Left cardiac atrium (tissue), 4 donors: ENCODE data around the gene POLA1. TPM values are rescaled to one million over a fixed set of nuclear protein-coding genes. Genes with fewer than 3 reads are reported as not detected.

ENCODE experiments used
- ATAC-seq, 2 donors: fragments of 200-7000 bp; cut with Tn5 transposase; one replicate each; pipeline ENCODE4 v1.9.1; 2020; ENCODE audit warnings: mild to moderate bottlenecking in 2 of 2, moderate library complexity in 2 of 2
- DNase-seq: peaks from one replicate; pipeline ENCODE4 v3.0.0-alpha.2; 2020
- intact Hi-C, 2 donors: fragments of 100-400 bp; cut with DNase I; formaldehyde crosslinking; loops; one replicate each; pipeline versions ENCODE4 v1.14.1 to v1.15.1; 2022 to 2023
- total RNA-seq, 2 donors: library from RNA; stranded (reverse); fragmentation: NEBNext Ultra II Directional; extraction: Animal tissue kit (Norgen Biotek cat#: 25700); gene quantifications; one replicate each; pipeline ENCODE4 v1.2.1, GENCODE V29; 2021
- donor health status: DM: no; HTN: yes; CAD: no.
- donor health status: DM: no; HTN: yes; CAD: no; lungs with severe emphysema.
- donor health status: DM: yes; HTN: yes; CAD: no.
- donor health status: Dilated cardiomyopathy.

POLA1 gene
- total RNA-seq, 2 donors from 2014 or later, result 8.7 to 10.8 TPM

DNA sequence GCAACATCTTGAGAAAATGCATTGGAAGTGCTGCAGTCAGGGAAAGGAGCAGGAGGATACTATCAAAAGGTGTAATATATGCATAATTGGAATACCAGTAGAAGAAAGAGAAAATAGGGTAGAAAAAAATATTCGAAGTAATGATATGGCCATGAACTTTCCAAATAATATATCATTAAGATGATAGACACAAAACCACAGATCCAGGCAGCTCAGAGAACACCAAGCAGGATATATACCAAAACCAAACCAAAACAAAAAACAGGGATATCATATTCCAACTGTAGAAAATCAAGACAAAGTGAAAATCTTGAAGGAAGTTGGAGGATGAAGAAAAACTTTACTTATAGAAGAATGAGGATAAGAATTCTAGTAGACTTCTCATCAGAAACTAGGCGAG lies 9.7 kb upstream of the POLA1 start:
- no peak for ATAC-seq
- no peak for DNase-seq
- intact Hi-C loops, result no loop called here

DNA sequence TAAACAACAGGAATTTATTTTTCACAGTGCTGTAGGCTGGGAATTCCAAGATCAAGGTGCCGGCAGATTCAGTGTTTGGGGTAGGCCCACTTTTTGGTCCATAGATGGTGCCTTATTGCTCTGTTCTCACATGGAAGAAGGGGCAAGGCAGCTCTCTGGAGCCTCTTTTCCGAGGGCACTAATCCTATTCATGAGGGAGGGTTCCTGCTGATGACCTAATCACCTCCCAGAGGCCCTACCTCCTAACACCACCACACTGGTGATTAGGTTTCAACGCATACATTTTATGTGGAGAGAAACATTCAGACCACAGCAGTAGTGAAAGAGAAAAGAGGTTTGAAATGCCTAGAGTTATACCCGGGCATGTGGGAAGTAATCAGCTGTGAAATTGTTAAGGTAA lies 1.4 kb upstream of the POLA1 start:
- DNase-seq (no peak), ATAC-seq (no peak)
- intact Hi-C loops, result no loop called here

DNA sequence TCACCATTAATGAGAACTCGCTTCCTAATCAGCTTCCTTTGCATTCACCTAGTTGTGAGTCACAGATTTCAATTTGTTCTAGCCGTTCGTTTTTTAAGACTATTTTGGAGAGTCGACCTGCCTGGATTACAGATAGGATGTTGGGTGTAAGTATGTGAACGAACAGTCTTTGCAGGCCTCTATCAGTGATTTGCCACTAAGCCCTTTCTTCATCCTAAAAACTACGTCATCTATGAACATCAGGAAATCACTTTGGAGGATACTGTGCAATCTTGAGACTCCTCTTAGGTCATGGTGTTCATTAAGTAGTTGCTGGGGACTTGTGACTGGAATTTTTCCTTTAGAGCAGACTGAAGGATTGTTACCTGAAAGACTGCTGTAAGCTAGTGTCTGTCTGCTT lies 1.1 kb downstream of the POLA1 start:
- intact Hi-C loops, result no loop called here
- ATAC-seq (no peak), DNase-seq (no peak)

DNA sequence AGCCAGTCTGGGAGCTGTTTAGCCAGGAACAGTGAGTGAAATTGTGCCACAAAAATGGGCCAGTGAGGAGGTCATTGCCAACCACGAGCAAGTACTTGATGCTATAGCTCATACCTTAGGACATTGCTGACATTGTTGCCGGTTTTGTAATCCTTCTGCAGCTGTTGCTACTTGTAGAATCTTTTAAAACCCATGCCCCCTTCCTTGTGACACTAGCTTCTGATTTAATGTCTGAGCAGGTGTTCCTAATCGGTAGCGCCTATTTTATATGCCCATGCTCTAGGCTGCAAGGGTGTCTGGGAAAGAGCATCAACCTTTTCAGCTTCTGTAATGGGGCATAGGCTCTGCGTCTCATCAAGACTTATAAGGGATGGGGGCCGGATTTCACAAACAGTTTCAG lies 2.6 kb downstream of the POLA1 start:
- intact Hi-C loops, result no loop called here
- no peak for DNase-seq
- ATAC-seq, result no peak

DNA sequence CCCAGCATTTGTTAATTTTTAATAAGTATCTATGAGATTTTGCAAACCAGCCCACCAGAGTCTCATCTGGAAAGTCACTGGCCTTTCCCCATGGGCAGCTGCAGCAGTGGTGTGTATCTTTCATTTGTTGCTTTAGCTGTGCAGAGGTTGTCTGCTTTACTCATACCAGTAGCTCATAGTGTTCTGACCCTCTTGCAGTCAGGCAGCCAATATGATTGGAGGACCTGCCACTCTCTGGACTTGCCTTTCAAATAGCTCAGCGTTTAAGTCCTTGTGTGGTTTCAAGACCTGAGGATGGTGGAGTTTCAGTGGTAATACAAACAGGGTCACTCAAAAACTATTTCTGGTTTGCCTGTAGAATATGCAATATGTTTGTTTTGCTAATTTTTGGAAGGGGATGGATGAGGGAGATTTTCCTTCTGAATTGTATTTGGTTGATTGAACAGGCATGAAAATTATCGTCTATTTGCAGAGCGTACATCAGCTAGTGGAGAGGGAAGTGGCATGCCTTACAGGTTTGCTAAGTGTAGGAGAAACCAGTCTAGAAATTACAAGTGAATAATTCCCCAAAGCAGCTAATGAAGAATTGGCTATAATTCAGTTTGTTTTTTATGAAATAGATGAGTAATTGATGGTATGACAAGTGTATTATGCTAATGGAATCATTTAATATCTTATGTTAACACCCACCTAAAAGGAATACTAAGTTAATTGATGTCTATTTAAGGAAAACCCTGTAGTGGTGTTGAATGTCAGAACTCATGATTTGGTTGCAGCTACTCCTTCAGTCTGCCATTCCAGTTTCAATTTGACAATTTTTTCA lies 8.9 kb downstream of the POLA1 start:
- ATAC-seq (no peak), DNase-seq (no peak)
- intact Hi-C loops, result no loop called here

DNA sequence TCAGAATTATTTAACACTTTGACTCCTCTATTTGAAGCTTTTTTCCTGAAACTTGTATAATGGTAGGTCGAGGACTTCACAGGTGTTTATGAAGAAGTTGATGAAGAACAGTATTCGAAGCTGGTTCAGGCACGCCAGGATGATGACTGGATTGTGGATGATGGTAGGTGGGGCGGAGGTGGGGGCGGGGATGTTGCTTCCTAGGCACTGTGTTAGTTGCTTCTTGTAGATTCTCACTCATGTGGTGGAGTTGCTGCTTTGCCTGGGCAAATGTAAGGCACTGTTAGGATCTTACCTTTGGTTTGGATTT lies 9.4 kb downstream of the POLA1 start:
- intact Hi-C loops, result no loop called here
- DNase-seq, result no peak
- no peak for ATAC-seq

DNA sequence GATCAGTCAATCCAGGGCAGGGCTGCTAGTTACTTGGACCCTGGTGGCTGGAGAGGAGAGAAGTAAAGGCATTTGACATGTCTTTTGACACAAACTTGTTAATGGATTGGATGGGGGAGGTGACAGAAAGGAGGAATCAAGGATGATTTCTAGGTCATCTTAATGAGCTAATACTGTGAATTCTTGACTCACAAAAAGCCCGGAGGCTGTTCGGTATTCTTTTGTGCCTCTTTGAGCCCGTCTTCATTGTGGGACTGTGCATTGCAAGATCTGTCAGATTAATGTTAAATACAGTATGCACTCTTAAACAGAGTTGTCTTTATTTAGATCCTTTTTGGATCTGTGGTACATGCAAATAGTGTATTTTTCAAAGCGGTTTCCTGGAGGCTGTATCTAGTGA lies 25.1 kb downstream of the POLA1 start:
- no peak for DNase-seq
- intact Hi-C loops, result no loop called here

DNA sequence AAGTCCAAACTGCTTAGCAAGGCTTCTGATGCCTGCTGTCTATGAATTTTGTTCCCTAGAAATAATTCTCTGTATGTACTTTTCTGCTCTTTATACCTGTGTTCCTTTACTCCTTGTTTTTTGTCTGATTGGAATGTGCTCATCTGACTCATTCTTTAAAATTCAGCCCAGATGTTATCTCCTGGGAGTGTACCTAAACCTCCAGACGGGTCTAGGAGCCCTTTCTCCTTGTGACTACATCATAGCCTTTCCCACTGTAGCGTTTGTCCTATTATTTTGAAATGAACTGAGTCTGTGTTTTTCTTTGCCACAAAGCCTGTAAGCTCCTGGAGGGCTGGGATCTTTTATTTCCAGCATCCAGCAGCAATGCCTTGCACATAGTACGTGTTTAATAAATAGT lies 26.3 kb downstream of the POLA1 start:
- intact Hi-C loops, result no loop called here
- DNase-seq (no peak), ATAC-seq (no peak)

More for the DNA sequence above, 25.1 kb downstream of the POLA1 start:
- no peak for ATAC-seq

DNA sequence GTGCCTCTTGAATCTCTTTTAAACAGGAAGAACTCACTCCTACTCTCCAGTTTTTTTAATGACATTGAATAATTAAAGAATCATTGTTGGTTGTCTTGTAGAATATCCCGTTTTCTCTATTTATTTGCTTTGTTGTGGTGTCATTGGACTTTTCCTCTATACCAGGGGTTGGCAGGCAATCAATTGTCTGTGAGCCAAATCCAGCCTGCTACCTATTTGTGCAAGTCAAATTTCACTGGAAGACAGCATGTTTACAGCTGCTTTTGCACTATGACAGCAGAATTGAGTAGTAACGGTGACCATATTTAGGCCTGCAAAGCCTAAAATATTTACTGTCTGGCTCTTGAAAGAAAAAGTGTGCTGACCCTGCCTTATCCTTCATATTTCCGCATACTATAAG lies 34.8 kb downstream of the POLA1 start:
- ATAC-seq (no peak), DNase-seq (no peak)
- intact Hi-C loops, result no loop called here

DNA sequence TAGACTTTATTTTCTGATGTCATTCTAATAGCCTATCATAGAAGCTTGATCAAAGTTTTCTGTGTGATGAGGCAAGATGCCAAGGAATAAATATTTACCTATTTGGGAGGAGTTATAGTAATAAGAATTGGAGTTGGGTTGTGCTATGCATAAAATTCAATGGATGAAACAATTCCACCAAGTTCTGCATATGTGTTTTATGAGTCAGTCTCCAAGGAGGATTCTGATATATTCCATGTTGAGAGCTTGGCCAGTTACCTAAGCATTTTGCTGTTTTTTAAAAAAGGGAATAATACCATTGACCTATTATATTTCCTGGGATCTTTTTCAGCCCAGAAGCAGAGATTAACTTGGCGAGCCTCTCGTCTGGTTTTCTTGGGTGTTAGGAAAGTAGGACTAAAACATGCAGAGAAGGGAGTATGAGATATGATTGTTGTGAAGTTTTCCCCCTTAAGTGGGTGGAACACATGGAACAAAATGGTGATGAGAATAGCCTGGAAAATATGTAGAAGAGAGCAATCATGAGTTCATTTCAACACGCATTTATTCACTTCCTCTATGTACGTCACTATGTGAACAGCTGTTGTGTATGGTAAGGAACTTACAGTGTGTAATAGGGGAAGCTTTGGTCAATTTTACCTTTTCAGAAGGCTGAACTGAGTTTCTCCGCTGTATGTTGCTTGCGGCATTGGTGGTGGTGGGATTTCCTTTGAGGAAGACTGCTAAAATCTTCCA lies 39.2 kb downstream of the POLA1 start:
- ATAC-seq (peak in 1 of 2 donors; percentile 54), DNase-seq (no peak)
- intact Hi-C loops, result no loop called here

DNA sequence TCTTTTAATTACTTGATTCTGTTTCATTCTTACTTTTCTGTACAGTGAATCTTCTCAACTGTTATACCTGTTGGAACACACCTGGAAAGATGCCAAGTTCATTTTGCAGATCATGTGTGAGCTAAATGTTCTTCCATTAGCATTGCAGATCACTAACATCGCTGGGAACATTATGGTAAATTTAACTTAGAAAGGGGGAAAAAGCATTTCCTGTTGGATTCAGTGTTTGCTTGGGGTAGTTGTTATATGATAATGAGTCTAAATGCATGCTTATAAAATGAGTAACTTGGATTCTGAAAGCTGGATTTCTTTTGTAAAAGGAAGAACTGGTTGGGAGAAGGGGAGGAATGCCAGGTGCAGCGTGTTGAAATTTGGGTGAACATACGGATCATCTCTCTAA lies 47.6 kb downstream of the POLA1 start:
- intact Hi-C loops, result no loop called here
- ATAC-seq (no peak), DNase-seq (no peak)

DNA sequence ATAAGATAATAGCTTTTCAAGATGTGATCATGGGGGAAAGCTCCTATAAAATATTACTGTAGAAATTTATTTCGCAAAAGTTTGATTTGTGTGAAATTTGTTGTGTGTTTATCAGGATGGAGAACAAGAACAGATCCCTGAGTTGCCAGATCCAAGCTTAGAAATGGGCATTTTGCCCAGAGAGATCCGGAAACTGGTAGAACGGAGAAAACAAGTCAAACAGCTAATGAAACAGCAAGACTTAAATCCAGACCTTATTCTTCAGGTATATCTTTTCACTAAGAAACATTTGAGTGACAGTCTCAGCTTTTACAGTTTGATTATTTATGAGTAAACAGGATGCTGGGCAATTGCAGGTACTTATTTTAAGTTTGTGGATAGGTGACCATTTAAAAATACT lies 54.5 kb downstream of the POLA1 start:
- ATAC-seq (no peak), DNase-seq (no peak)
- intact Hi-C loops, result no loop called here

DNA sequence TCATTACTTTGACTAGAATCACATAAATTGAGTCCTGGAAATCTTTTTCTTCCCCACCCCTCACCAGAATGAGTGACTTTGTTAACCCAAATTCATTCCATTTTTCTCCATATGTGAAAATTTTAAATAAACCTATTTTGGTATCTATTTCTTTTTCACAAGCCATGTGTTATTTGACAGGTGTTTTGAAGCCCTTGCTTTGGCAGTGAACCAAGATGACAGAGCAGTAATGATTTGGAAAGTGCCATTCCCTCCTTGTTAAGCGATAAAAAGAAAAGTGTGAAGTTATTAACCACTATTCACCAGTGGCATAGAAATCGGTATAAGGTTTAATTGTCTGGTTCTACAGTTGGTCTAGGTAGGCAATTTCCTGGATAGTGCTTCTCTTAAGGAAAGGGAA lies 66.1 kb downstream of the POLA1 start:
- DNase-seq, result no peak
- ATAC-seq, result no peak
- intact Hi-C loops, result no loop called here

DNA sequence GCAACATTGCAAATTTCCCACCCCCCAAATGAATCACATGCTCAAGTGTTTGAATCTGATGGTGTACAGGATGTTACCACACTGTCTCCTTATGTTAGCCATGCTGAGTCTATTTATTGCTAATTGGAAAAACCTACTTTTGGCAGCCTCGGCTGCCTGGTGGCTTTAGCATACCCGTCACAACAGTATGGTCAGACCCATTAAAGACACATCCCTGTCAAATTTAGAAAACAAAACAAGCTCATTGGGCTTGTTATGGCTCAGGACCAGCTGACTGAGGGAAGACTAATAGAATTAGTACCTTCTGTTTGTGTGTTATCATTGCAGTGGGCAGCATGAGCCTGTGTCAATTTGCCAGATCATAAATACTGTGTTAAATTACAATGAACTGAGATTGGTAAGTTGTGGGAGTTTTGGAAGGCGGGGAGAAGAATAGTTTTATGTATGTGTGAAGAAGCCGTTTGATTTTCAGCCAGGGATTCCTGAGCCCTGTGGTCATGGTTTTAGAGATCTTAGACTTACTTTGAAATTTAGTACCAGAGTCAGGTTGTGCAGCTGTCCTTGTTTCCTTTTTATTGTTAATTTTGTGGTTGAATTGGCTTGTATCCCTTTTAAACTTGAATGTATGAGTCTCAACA lies 66.8 kb downstream of the POLA1 start:
- no peak for ATAC-seq
- no peak for DNase-seq
- intact Hi-C loops, result no loop called here

DNA sequence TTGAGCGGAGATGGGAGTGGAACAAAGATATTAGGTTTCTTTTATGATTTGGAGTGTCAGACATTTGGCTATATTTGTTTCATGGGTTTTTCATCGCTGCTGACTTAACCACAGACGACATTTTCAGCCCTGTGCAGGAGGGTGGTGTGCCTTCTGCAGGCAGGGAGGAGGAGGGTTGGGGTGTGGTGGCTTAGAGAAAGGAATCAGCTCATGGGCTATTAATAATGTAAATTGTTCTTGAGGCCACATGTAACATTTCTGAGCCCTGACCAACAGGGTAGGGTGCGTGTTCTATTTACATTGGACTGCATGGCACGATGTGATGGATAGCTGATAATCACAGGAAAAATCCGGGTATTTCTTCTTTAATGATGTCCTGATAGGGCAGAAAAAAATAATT lies 67.6 kb downstream of the POLA1 start:
- no peak for ATAC-seq
- intact Hi-C loops, result no loop called here
- no peak for DNase-seq

DNA sequence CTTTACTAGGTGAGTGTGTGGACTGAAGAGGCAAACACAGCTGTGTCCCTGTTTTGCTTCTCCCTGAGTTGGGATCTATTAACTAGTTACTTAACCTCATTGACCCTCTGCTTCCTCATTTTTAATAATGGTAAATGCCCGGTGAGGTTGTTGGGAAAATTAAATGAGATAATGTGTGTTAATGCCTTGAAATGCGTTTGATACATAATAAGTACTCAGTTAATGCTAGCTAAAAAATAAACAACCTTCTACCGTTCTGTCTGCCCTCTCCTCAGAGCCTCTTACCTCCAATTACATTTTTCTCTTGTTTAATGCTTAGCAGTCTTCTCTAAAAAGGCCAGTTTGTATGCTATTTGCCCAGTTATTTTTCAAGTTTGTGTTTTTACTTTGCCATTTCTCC lies 70.3 kb downstream of the POLA1 start:
- intact Hi-C loops, result no loop called here
- ATAC-seq (no peak), DNase-seq (no peak)

DNA sequence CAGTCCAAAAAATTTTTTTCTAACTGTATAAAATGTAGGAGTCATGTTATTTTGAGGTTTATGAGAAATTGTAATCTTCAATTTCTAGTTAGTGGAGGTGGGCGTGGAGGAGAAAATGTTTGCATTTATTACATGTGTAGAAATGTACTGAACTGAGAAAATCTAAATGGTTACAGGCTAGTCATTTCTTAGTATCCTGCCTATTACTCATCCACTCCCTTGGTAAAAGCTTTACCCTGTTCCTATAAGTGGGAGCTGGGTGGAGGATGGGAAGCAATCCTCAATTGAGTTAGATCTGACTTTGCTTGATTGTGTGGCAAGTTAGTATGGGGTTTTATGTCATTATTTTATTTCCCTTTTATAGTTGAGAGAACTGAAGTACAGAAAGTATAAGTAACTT lies 73.8 kb downstream of the POLA1 start:
- no peak for DNase-seq
- intact Hi-C loops, result no loop called here
- no peak for ATAC-seq

DNA sequence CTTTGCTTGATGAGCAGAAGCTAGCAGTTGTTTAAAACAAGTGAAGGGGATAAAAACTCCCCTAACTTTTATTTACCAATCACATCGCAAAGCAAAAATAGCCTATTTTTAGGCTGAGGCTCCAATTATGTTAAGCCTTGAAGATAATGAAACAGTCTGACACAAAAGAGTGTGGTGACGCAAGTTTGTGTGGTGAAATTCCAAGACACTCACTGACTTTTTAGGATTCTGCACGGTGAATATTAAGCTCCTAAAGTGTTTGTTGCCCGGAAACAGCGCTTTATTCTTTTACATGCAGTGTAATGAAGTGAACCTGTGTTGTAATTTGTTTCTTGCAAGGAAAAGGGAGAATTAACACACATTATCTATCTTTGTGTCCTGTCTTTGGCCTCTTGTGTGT lies 74.8 kb downstream of the POLA1 start:
- DNase-seq (no peak), ATAC-seq (no peak)
- intact Hi-C loops, result no loop called here

DNA sequence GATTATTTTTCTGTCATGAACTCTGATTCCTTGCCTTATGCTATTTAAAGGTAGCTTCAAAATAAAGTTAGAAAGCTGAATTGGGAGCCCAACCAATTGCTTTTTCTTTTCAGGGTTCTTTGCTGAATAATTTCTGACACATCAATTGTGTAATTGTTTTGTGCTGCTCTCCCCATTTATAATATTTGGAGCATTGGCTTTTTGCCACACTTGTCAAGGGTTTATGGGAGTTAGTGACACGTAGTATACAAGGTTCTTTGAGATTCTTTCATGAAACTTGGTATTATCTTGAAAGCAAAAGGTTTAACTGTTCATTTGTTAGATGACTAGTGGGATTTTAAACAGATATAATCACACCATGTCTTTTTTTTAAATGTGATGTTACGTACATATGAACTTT lies 80.9 kb downstream of the POLA1 start:
- DNase-seq (no peak), ATAC-seq (no peak)
- intact Hi-C loops, result no loop called here

DNA sequence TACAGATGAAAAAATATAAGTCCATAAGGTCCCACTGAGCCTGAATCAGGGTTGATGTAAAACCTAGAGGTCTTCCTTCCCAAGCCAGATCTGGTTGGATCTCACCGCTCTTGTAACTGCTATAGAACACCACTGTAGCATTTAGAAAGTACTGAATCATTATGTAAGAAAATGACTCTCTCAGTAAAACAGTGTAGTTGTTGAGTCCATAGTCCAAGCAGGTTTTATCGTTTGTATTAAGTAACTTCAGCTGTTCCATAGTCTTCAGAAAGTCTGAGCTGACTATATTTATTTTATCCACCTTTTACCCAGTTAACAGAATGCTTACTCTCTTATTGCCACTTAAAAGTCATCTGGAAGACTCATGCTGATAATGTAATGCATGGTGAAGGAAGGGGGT lies 82.2 kb downstream of the POLA1 start:
- ATAC-seq (no peak), DNase-seq (no peak)
- intact Hi-C loops, result no loop called here

DNA sequence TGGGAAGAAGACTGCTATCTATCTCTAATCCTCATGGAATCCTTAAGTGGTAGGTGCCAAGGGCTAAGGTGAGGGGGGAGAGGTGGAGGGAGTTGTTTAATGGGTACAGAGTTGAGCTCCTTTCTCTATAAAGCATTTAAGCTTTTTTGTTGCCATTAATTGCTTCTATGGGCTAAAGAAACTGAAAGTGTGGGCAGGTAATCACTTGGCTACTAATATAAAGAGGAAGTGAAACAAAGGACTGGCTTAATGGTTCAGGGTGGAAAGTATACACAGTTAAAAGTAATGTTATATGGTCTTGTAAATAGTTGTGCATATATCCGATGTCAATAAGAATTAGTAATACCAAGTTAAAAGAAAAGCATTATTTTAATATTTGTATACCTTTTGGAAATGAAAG lies 83.9 kb downstream of the POLA1 start:
- ATAC-seq (no peak), DNase-seq (no peak)
- intact Hi-C loops, result no loop called here
